Tibial nerve (tissue), 4 donors: ENCODE measurements around the gene A2M. TPM values are rescaled to one million over a fixed set of nuclear protein-coding genes. Genes with fewer than 3 reads are reported as not detected.

Experiments used
- DNase-seq, 2 donors: peaks; one replicate each; pipeline ENCODE4 v3.0.0-alpha.2; 2019; ENCODE audit warnings: low spot score in 2 of 2
- H3K27ac ChIP-seq, 4 donors: fragments of 200-600 bp; sonication (generic) in 3 of 4; one replicate each; pipeline ENCODE4 v1.5.1; 2017 to 2019; ENCODE audit warnings: mild to moderate bottlenecking in 1 of 4
- H3K27me3 ChIP-seq, 2 donors: fragments of 200-600 bp; sonication (generic) in 1 of 2; one replicate each; pipeline versions ENCODE4 v1.5.1 to v1.6.0; 2017 to 2019
- H3K36me3 ChIP-seq, 3 donors: fragments of 200-600 bp; sonication (generic); one replicate each; pipeline ENCODE4 v1.5.1; 2018 to 2019
- H3K4me1 ChIP-seq, 4 donors: fragments of 200-600 bp; sonication (generic) in 3 of 4; one replicate each; pipeline ENCODE4 v1.5.1; 2017 to 2019
- H3K4me3 ChIP-seq, 4 donors: fragments of 200-600 bp; sonication (generic) in 3 of 4; one replicate each; pipeline ENCODE4 v1.5.1; 2017 to 2019; ENCODE audit warnings: mild to moderate bottlenecking in 1 of 4, moderate library complexity in 1 of 4
- H3K9me3 ChIP-seq, 4 donors: fragments of 200-600 bp; sonication (generic) in 3 of 4; one replicate each; pipeline ENCODE4 v1.5.1; 2017 to 2019
- EP300 ChIP-seq, 2 donors: sonication (generic); formaldehyde crosslinking; IDR thresholded peaks; one replicate each; pipeline ENCODE4 v1.6.1; 2017; ENCODE audit warnings: antibody characterized with exemption in 2 of 2, mild to moderate bottlenecking in 1 of 2
- POLR2A ChIP-seq, 2 donors: fragments of 450-650 bp; IDR thresholded peaks; one replicate each; pipeline ENCODE4 v1.6.1; 2017; ENCODE audit warnings: antibody characterized with exemption in 2 of 2, mild to moderate bottlenecking in 2 of 2, moderate library complexity in 2 of 2
- WGBS, 2 donors: methylation state at CpG; one replicate each; pipeline ENCODE4 v1.1.5; 2018; 5-methylcytosine and 5-hydroxymethylcytosine counted together
- total RNA-seq, 4 donors: library from RNA; depleted of rRNA; stranded (reverse); fragments of >200 nt; gene quantifications; one replicate each; pipeline ENCODE4 v1.1.0, GENCODE V29; 2016
- TF ChIP-seq, protein P1 (sequence below), 5 experiments: fragments of 200-600 bp in 3 of 5; fragments of 450-650 bp in 2 of 5; sonication (generic) in 3 of 5; IDR thresholded peaks; one replicate each; pipeline ENCODE4 v1.5.1; 2016 to 2019; ENCODE audit warnings: antibody characterized with exemption in 5 of 5, mild to moderate bottlenecking in 3 of 5, moderate library complexity in 2 of 5

Gene A2M
- total RNA-seq, 4 donors from 2014 or later = 183 to 396 (median 303) TPM

DNA sequence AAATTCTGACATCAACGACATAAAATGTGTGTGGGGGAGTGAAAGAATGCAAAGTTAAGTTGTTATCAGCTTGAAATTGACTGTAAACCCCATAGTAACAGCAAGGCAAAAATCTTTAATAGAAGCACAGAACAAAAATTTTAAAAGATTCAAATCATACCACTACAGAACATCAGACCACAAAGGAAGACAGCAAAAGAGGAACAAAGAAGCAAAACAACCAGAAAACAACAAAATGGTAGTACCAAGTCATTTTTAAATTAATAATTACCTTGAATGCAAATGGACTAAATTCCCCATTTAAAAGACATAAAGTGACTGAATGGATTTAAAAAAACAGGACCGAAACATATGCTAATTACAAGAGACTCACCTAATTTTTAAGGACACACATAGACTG, 31.3 kb downstream of the A2M start:
- Histone ChIP-seq H3K27me3 (no peaks in the 10 kb centered on the region), H3K4me3 (no peak overlapping the region), H3K36me3 (peaks cover 0 to 97% (median 2%) of the 10 kb centered on the region in 3 donors), H3K9me3 (peaks cover 0 to 17% (median 5%) of the 10 kb centered on the region in 4 donors), H3K4me1 (no peaks in the 10 kb centered on the region), H3K27ac (no peak overlapping the region)
- DNase-seq = no peak
- TF ChIP-seq, protein P1, sequence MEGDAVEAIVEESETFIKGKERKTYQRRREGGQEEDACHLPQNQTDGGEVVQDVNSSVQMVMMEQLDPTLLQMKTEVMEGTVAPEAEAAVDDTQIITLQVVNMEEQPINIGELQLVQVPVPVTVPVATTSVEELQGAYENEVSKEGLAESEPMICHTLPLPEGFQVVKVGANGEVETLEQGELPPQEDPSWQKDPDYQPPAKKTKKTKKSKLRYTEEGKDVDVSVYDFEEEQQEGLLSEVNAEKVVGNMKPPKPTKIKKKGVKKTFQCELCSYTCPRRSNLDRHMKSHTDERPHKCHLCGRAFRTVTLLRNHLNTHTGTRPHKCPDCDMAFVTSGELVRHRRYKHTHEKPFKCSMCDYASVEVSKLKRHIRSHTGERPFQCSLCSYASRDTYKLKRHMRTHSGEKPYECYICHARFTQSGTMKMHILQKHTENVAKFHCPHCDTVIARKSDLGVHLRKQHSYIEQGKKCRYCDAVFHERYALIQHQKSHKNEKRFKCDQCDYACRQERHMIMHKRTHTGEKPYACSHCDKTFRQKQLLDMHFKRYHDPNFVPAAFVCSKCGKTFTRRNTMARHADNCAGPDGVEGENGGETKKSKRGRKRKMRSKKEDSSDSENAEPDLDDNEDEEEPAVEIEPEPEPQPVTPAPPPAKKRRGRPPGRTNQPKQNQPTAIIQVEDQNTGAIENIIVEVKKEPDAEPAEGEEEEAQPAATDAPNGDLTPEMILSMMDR (IDR thresholded peaks at IDR 0.05) = no peak
- TF ChIP-seq EP300 (IDR thresholded peaks at IDR 0.05) (no peak), POLR2A (IDR thresholded peaks at IDR 0.05) (no peak)
- 67 to 69% methylated on average over 2 of the region's 2 CpGs for WGBS, 2 donors

DNA sequence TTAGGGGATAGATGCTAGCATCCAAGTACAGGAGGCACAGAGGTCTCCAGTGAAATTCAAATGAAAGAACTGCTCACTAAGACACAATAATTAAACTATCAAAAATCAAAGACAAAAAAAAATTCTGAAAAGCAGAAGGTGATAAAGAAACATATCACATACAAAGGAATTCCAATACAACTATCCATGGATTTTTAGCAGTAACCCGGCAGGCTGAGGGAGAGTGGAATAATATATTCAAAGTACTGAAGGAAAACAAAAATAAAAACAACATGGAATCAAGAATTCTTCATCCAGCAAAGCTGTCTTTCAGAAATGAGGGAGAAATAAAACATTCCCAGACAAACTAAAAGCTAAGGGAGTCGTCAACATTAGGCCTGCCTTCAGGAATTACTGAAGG, 31.9 kb downstream of the A2M start:
- no peak overlapping the region for H3K27ac ChIP-seq
- H3K36me3 ChIP-seq = peaks cover 0 to 97% (median 5%) of the 10 kb centered on the region in 3 donors
- WGBS, 2 donors = 96 to 98% methylated on average over 2 of the region's 2 CpGs
- H3K4me3 ChIP-seq = no peak overlapping the region
- peaks cover 0 to 17% (median 5%) of the 10 kb centered on the region in 4 donors for H3K9me3 ChIP-seq
- DNase-seq = no peak
- no peaks in the 10 kb centered on the region for H3K4me1 ChIP-seq
- no peaks in the 10 kb centered on the region for H3K27me3 ChIP-seq
- TF ChIP-seq POLR2A (IDR thresholded peaks at IDR 0.05) (no peak), EP300 (IDR thresholded peaks at IDR 0.05) (no peak)
- TF ChIP-seq, protein P1 (IDR thresholded peaks at IDR 0.05) = no peak

DNA sequence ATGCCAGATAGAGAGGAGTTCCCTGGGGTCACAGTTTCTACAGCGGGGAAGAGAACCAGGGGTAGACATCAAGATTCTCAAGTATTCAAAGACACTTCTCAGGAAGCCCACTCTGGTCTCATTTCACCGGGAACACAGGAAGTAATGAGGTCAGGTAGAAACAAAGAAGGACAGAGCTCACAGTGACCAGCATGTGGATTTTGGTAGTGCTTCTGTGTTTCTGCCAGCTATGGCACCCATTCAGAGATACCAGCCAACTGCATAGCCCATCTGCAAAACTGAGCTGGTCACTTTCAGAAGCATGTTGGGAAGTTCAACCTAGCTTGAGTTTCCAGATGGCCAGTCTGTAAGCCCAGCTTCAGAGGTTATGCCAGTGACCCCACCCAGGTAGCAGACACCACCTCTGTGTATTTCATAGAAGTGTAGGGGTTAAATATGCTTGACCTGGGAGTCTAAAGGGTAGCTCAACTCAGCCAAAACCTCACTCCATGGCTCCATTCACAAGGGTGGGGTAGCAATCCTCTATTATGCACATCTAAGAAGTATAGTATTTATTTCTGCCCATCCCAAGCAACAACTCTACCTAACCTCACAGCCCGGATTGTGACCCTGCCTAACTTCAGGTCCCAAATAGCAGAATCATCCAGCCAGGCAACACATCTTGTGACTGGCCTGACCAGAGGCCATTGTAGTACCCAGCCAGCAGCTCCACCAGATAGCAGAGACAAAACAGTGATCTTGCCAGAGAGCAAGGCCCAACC, 33.9 kb downstream of the A2M start:
- Histone ChIP-seq H3K36me3 (peaks cover 0 to 97% (median 6%) of the 10 kb centered on the region in 3 donors), H3K27me3 (no peaks in the 10 kb centered on the region), H3K9me3 (peaks cover 0 to 17% (median 5%) of the 10 kb centered on the region in 4 donors), H3K4me3 (no peak overlapping the region), H3K4me1 (no peaks in the 10 kb centered on the region), H3K27ac (no peak overlapping the region)
- 90 to 91% methylated on average over 3 of the region's 3 CpGs for WGBS, 2 donors
- no peak for TF ChIP-seq EP300 (IDR thresholded peaks at IDR 0.05)
- no peak for DNase-seq

- peaks cover 0 to 96% (median 6%) of the 10 kb centered on the region in 3 donors for H3K36me3 ChIP-seq
- no peaks in the 10 kb centered on the region for H3K27me3 ChIP-seq
- H3K27ac ChIP-seq = no peak overlapping the region
- H3K9me3 ChIP-seq = peaks cover 0 to 17% (median 5%) of the 10 kb centered on the region in 4 donors
- no peaks in the 10 kb centered on the region for H3K4me1 ChIP-seq
- TF ChIP-seq POLR2A (IDR thresholded peaks at IDR 0.05) (no peak), EP300 (IDR thresholded peaks at IDR 0.05) (no peak)
- TF ChIP-seq, protein P1 (IDR thresholded peaks at IDR 0.05) = no peak
- DNase-seq = no peak
- 95 to 97% methylated on average over 5 of the region's 5 CpGs for WGBS, 2 donors
- H3K4me3 ChIP-seq = no peak overlapping the region
These were observed 35.6 kb downstream of the A2M start for GRCh38 chr12:9079883-9080675.

GRCh38 chr12:9079082-9079481, 36.6 kb downstream of the A2M start:
- no peaks in the 10 kb centered on the region for H3K27me3 ChIP-seq
- 90 to 92% methylated on average over 3 of the region's 3 CpGs for WGBS, 2 donors
- H3K27ac ChIP-seq = no peak overlapping the region
- peaks cover 0 to 96% (median 6%) of the 10 kb centered on the region in 3 donors for H3K36me3 ChIP-seq
- no peak for TF ChIP-seq EP300 (IDR thresholded peaks at IDR 0.05)
- TF ChIP-seq, protein P1 (IDR thresholded peaks at IDR 0.05) = no peak
- no peak for TF ChIP-seq POLR2A (IDR thresholded peaks at IDR 0.05)
- no peaks in the 10 kb centered on the region for H3K4me1 ChIP-seq
- H3K9me3 ChIP-seq = peaks cover 0 to 9% (median 4%) of the 10 kb centered on the region in 4 donors
- H3K4me3 ChIP-seq = no peak overlapping the region
- no peak for DNase-seq
